Measurements from ENCODE around the gene ASCC3.

DNA sequence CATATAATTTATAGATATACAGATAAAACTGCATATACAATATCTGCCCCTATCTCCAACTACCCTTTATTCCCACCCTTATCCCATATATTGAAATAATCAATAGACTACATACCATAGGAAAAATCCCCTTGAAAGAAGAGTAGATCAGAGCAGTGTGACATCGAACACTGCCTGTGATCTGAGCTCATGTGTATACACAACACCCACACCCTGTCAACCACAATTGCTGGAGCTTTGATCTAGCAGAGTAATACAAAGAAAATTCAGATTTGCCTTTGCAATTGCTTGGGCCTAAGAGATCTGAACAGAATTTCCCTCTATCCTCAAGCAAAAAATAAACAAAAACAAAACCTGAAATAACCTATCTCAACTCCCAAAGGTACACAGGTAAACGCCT lies 119.3 kb downstream of the ASCC3 start:
- TF ChIP-seq, protein P1, sequence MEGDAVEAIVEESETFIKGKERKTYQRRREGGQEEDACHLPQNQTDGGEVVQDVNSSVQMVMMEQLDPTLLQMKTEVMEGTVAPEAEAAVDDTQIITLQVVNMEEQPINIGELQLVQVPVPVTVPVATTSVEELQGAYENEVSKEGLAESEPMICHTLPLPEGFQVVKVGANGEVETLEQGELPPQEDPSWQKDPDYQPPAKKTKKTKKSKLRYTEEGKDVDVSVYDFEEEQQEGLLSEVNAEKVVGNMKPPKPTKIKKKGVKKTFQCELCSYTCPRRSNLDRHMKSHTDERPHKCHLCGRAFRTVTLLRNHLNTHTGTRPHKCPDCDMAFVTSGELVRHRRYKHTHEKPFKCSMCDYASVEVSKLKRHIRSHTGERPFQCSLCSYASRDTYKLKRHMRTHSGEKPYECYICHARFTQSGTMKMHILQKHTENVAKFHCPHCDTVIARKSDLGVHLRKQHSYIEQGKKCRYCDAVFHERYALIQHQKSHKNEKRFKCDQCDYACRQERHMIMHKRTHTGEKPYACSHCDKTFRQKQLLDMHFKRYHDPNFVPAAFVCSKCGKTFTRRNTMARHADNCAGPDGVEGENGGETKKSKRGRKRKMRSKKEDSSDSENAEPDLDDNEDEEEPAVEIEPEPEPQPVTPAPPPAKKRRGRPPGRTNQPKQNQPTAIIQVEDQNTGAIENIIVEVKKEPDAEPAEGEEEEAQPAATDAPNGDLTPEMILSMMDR (conservative IDR thresholded peaks at IDR 0.05; ENCODE audit: low read depth in 2 of 2), result no peak
- TF ChIP-seq POLR2AphosphoS5 (IDR thresholded peaks at IDR 0.05; ENCODE audit: low read depth) (no peak), EZH2 (IDR thresholded peaks at IDR 0.05; ENCODE audit: low read depth, unreplicated experiment) (no peak), EZH2phosphoT487 (IDR thresholded peaks at IDR 0.05; ENCODE audit: unreplicated experiment) (no peak), JUNB (IDR thresholded peaks at IDR 0.05; ENCODE audit: unreplicated experiment) (no peak), ZNF114 (CRISPR knock-in tag; IDR thresholded peaks at IDR 0.05) (no peak), NANOG (IDR thresholded peaks at IDR 0.05; ENCODE audit: borderline replicate concordance) (no peak), CREB1 (CRISPR knock-in tag; IDR thresholded peaks at IDR 0.05; ENCODE audit: low read depth) (no peak), ZNF331 (CRISPR knock-in tag; IDR thresholded peaks at IDR 0.05; ENCODE audit: low read depth) (no peak)
- TF ChIP-seq, protein P2, sequence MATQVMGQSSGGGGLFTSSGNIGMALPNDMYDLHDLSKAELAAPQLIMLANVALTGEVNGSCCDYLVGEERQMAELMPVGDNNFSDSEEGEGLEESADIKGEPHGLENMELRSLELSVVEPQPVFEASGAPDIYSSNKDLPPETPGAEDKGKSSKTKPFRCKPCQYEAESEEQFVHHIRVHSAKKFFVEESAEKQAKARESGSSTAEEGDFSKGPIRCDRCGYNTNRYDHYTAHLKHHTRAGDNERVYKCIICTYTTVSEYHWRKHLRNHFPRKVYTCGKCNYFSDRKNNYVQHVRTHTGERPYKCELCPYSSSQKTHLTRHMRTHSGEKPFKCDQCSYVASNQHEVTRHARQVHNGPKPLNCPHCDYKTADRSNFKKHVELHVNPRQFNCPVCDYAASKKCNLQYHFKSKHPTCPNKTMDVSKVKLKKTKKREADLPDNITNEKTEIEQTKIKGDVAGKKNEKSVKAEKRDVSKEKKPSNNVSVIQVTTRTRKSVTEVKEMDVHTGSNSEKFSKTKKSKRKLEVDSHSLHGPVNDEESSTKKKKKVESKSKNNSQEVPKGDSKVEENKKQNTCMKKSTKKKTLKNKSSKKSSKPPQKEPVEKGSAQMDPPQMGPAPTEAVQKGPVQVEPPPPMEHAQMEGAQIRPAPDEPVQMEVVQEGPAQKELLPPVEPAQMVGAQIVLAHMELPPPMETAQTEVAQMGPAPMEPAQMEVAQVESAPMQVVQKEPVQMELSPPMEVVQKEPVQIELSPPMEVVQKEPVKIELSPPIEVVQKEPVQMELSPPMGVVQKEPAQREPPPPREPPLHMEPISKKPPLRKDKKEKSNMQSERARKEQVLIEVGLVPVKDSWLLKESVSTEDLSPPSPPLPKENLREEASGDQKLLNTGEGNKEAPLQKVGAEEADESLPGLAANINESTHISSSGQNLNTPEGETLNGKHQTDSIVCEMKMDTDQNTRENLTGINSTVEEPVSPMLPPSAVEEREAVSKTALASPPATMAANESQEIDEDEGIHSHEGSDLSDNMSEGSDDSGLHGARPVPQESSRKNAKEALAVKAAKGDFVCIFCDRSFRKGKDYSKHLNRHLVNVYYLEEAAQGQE (IDR thresholded peaks at IDR 0.05; ENCODE audit: unreplicated experiment), result no peak
- TF ChIP-seq, protein P3, sequence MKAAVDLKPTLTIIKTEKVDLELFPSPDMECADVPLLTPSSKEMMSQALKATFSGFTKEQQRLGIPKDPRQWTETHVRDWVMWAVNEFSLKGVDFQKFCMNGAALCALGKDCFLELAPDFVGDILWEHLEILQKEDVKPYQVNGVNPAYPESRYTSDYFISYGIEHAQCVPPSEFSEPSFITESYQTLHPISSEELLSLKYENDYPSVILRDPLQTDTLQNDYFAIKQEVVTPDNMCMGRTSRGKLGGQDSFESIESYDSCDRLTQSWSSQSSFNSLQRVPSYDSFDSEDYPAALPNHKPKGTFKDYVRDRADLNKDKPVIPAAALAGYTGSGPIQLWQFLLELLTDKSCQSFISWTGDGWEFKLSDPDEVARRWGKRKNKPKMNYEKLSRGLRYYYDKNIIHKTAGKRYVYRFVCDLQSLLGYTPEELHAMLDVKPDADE (IDR thresholded peaks at IDR 0.05), result no peak

Measured in GM23338 (cell line).